HG03139 (cell line): ENCODE data around the gene RFX7.

Experiments used
- ATAC-seq: cut with Tn5 transposase; IDR thresholded peaks from one replicate; pipeline ENCODE4 v1.9.1; 2021; ENCODE audit not compliant: unreplicated experiment

RFX7 gene

GRCh38 chr15:56128081-56128480 is 115.6 kb downstream of the RFX7 start:
- ATAC-seq, result no peak

GRCh38 chr15:56126409-56126808 is 117.3 kb downstream of the RFX7 start:
- no peak for ATAC-seq

- no peak for ATAC-seq
These were observed 119.3 kb downstream of the RFX7 start for GRCh38 chr15:56124391-56124790.

GRCh38 chr15:56105855-56106254 is 137.8 kb downstream of the RFX7 start:
- no peak for ATAC-seq

GRCh38 chr15:56102441-56102840 is 141.2 kb downstream of the RFX7 start:
- no peak for ATAC-seq

- no peak for ATAC-seq
These were observed 144.4 kb downstream of the RFX7 start for GRCh38 chr15:56099311-56099710.

- ATAC-seq, result no peak
These were observed 145.3 kb downstream of the RFX7 start for GRCh38 chr15:56098195-56098863.

- no peak for ATAC-seq
These were observed 148.3 kb downstream of the RFX7 start for GRCh38 chr15:56095406-56095805.

GRCh38 chr15:56094171-56094570 is 149.5 kb downstream of the RFX7 start:
- ATAC-seq, result no peak

- ATAC-seq, result no peak
These were observed 155.3 kb downstream of the RFX7 start for GRCh38 chr15:56088389-56088788.

GRCh38 chr15:56086566-56086965 is 157.1 kb downstream of the RFX7 start:
- no peak for ATAC-seq

GRCh38 chr15:56082263-56082761 is 161.4 kb downstream of the RFX7 start:
- ATAC-seq, result no peak

GRCh38 chr15:56077081-56077480 is 166.6 kb downstream of the RFX7 start:
- no peak for ATAC-seq

- ATAC-seq, result no peak
These were observed 167.0 kb downstream of the RFX7 start for GRCh38 chr15:56076640-56077039.

- no peak for ATAC-seq
These were observed 169.0 kb downstream of the RFX7 start for GRCh38 chr15:56074481-56075265.

GRCh38 chr15:56064152-56064551 is 179.5 kb downstream of the RFX7 start:
- ATAC-seq, result no peak

GRCh38 chr15:56059716-56060115 is 184.0 kb downstream of the RFX7 start:
- no peak for ATAC-seq

- ATAC-seq, result no peak
These were observed 184.7 kb downstream of the RFX7 start for GRCh38 chr15:56058986-56059385.

- ATAC-seq, result no peak
These were observed 187.1 kb downstream of the RFX7 start for GRCh38 chr15:56056626-56057025.

- no peak for ATAC-seq
These were observed 190.7 kb downstream of the RFX7 start for GRCh38 chr15:56053046-56053400.

GRCh38 chr15:56052395-56053045 is 191.2 kb downstream of the RFX7 start:
- ATAC-seq, result peak; percentile 76

- no peak for ATAC-seq
These were observed 192.0 kb downstream of the RFX7 start for GRCh38 chr15:56051676-56052075.
